H1 (cell line): Measurements from ENCODE around the gene USE1. TPM values are rescaled to one million over a fixed set of nuclear protein-coding genes. Genes with fewer than 3 reads are reported as not detected.

Source experiments
- POLR2AphosphoS5 ChIP-seq: IDR thresholded peaks from 2 replicates; pipeline ENCODE4 v1.6.1; 2011; ENCODE audit warnings: low read depth, low read length
- SIRT6 ChIP-seq: IDR thresholded peaks from one replicate; pipeline ENCODE4 v1.7.1; 2012; ENCODE audit warnings: low read length, inconsistent platforms
- polyA plus RNA-seq, 7 experiments: library from polyadenylated mRNA; depleted of rRNA in 3 of 7; stranded (reverse) in 5 of 7; unstranded in 2 of 7; fragments of >200 nt in 5 of 7; fragments of 200-250 nt in 2 of 7; gene quantifications; 1 replicate in 5 of 7; 2 replicates in 1 of 7; 4 replicates in 1 of 7; pipeline versions ENCODE4 v1.2.1 to v1.2.3, GENCODE V29; 2011 to 2013; ENCODE audit warnings: missing spikeins in 2 of 7, mixed read lengths in 2 of 7
- total RNA-seq: library from RNA; stranded (reverse); fragmentation: NEBNext Ultra II Directional; extraction: Animal tissue kit (Norgen Biotek cat#: 25700); gene quantifications from 2 replicates; pipeline ENCODE4 v1.2.1, GENCODE V29; 2021

USE1 gene
- total and polyA plus RNA-seq, 2 of the 8 experiments (the other 6 are each of a cell fraction or from before 2014, with no cell fraction given), result 8.7 to 13.9 TPM

- no peak for TF ChIP-seq SIRT6
- TF ChIP-seq POLR2AphosphoS5, result peak; percentile 2; the same call in 1 of the 2 replicates
Measured at GRCh38 chr19:17214508-17215126, 540 bp upstream of the USE1 start (continued).
